GM21515 (cell line): ENCODE results near the gene ANLN.

Source experiments
- ATAC-seq: cut with Tn5 transposase; IDR thresholded peaks from one replicate; pipeline ENCODE4 v1.9.1; 2021; ENCODE audit not compliant: unreplicated experiment

ANLN gene

DNA sequence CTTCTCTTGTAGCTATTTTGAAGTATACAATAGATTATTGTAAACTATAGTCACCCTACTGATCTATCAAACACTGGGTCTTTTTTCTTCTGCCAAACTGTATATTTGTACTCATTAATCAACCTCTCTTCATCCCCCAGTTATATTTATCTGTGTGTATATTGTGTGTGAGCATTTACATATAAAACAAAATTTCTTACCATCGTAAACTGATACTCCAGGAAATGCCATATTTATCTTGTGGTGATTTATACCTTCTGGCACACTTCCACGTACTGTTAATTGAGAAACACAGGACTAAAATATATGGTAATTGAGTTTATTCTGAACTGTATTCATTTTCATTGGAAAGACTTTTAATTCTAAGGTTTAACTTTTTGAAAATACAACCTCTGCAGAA is 18.9 kb downstream of the ANLN start:
- ATAC-seq: no peak

- no peak for ATAC-seq
Observed at GRCh38 chr7:36409180-36409579, 19.5 kb downstream of the ANLN start.

DNA sequence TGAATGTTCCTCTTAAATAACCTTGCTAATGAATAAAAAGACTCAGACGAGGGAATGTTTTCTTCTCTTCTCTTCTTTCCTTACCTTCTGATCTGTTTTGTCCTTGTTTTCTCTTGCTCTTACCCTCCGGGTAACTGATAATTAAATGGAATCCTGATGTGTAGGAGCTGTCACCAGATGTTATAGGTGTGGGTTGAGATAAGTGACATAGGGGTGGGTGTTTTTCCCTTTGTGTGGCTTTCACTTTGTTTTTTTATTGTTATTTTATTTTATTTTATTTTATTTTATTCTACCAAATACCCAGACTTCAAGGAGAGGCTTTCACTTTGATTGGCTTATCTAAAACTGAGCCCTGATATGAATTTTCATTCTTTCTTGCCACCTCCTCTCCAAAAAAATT is 25.5 kb downstream of the ANLN start:
- ATAC-seq: no peak

DNA sequence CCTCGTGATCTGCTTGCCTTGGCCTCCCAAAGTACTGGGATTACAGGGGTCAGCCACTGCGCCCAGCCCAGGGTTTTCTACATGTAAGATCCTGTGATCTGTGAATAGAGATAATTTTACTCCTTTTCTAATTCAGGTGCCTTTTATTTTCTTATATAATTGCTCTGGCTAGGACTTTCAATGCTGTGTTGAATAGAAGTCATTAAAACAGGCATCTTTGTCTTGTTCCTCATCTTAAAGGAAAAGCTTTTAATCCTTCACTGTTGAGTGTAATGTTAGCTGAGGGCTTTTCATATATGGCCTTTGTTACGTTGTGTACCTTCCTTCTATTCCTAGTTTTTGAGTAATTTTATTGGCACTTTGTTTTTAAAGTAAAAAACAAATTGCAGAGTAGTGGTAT is 26.6 kb downstream of the ANLN start:
- no peak for ATAC-seq

DNA sequence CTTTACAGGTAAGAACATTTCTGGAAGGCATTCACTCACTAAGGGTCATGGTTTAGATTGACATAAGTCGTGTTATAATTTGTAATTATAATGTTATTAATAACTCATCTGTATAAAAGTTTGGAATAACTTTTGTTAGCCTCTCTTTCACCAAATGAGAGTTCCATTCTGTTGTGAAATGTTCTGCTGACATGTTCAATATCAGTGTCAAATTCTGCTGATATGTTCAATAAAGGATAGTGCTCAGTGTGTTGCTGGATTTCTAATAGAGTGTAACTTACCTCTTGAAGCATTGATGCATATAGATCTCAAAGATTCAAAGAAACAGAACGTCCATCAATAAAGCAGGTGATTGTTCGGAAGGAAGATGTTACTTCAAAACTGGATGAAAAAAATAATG is 30.6 kb downstream of the ANLN start:
- ATAC-seq: no peak

GRCh38 chr7:36422072-36422471 is 32.4 kb downstream of the ANLN start:
- ATAC-seq: no peak

DNA sequence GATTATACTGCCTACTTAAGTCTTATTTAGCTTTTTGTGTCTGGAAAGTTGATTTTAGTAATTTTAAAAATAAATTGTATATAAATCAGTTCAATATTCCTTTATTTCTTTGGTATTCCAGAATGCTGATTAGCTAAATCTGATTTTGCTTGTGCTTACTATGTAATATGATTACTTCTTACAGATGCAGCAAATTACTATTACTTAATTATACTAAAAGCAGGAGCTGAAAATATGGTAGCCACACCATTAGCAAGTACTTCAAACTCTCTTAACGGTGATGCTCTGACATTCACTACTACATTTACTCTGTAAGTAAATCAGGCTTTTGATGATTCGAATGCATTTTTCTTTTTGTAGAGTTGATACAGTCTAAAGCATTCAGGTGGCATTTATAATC is 34.0 kb downstream of the ANLN start:
- ATAC-seq: no peak

DNA sequence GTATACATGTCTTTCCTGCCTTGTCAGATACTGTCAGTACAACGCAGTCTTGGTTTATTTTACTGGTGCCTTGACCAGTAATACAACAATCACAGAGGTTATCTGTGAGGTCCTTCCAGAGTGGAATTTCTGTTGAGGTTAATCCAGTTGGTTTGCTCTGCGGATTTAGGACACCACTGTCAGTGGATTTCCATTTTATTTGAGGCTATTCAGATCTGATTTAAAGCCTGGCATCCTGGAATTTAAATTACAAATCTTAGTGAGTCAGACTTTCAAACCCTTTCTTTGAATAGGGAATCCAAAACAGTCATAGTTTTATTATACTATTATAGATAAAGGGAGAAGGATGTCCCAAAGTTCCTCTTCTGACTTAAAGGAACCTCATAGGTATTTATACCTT is 40.5 kb downstream of the ANLN start:
- no peak for ATAC-seq

- ATAC-seq: no peak
Observed at GRCh38 chr7:36430881-36431280, 41.2 kb downstream of the ANLN start.

- ATAC-seq: no peak
Observed at GRCh38 chr7:36438211-36438610, 48.5 kb downstream of the ANLN start.

- ATAC-seq: no peak
Observed at GRCh38 chr7:36439624-36440023, 50.0 kb downstream of the ANLN start.

GRCh38 chr7:36440880-36441279 is 51.2 kb downstream of the ANLN start:
- no peak for ATAC-seq

GRCh38 chr7:36441344-36442022 is 51.8 kb downstream of the ANLN start:
- ATAC-seq: no peak

GRCh38 chr7:36448781-36449379 is 59.2 kb downstream of the ANLN start:
- no peak for ATAC-seq

DNA sequence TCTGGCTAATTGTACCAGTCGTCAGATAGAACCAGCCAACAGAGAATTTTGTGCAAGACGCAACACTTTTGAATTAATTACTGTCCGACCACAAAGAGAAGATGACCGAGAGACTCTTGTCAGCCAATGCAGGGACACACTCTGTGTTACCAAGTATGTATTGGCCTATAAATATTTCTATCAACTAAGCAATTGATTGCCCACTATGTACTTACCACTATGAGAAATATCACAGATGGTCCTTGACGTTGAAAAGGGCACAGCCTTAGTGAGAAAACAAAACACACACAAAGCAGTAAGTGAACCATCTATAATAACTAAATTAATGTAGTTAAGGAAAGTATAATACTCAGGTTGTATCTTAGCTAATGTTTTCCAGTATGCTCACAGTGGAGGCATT is 60.0 kb downstream of the ANLN start:
- ATAC-seq: no peak

DNA sequence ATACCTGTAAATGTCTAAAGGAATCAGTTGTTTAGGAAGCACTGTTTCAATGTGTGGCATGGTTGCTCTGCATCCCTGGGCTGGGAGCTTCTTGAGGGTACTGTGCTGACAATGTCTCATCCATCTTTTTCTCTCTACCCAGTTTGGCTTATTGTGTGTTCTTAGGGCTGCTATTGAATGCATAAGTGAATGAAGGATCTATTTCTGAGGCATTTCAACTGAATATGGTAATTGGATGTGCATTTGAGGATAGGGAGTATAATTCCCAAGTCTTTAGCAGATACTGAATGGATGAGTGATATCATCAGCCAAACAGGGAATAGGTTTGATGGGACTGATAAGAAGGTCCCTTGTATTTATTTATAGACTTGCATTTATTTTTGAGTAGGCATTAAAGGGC is 64.1 kb downstream of the ANLN start:
- ATAC-seq: no peak

DNA sequence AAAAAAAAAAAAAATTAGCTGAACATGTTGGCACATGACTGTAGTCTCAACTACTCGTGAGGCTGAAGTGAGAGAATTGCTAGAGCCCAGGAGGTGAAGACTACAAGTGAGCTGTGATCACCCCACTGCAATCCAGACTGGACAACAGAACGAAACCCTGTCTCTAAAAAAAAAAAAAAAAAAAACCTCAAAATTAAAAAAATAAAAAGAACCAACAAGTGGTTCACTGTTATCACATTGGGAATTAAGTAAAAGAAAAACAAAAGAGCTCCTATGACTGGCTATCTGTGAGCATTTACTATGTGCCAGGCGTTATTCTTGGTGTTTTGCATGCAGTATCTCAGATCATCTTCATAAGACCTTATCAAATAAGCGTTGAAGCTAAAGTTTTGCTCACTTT is 66.0 kb downstream of the ANLN start:
- no peak for ATAC-seq

DNA sequence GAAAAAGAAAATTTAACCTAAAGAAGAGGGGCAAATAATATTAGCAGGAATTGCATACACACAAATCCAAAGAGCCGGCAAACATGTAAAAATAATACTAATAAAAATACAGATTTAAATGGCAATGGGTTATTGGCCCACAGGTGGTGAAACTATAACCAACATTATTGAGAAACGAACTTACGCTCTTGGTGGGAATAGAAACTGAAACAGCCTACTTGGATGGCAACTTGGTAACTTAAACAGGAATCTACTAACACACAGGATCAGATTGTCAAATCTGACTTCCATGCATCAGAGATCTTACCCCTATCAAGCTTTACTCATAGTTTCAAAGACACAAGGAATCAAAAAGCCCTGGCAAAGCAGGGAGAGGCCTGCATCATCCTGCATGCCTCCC is 66.5 kb downstream of the ANLN start:
- ATAC-seq: no peak

- ATAC-seq: no peak
Observed at GRCh38 chr7:36456548-36456947, 66.9 kb downstream of the ANLN start.

DNA sequence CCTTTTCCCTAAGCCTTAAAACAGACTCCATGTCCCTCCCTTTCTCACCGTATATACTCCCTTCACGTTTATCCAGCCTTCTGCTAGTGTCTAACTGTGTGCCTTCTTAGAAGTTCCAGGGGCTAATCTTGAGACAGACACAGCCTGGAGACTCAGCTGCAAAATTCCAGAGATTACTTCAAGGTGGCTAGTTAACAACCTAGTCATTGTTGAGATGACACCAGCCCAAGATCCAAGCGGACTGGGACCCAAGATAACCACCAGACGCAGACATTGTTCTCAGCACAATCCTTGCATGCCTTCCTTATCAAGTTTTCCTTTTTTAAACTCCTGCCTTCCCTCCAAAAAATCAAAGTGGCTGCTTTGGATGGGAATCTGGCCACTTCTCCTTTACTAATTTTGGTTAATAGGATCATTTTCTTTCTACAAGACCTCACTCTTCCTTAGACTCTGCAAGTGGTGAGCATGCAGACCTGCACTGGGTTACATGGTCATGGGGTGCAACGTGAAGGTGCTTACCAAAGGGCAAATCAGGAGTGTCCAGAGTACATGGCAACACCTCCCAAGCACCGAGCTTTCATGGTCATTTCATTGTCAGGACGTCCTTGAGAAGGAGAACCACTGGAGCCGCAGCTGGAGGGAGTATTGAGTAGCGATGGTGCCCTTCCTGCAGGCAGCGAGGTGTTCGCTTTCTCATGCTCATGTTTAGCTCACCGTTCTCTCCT is 69.7 kb downstream of the ANLN start:
- ATAC-seq: no peak

GRCh38 chr7:36460811-36461429 is 71.3 kb downstream of the ANLN start:
- ATAC-seq: no peak

- no peak for ATAC-seq
Observed at GRCh38 chr7:36462551-36463137, 73.0 kb downstream of the ANLN start.
